NT2/D1 (cell line): ENCODE results near the gene MMP15.

ENCODE experiments used
- SUZ12 ChIP-seq: IDR thresholded peaks from 2 replicates; pipeline ENCODE4 v1.6.1; 2011; ENCODE audit not compliant: insufficient read length, insufficient read depth; ENCODE audit errors: extremely low read depth
- YY1 ChIP-seq: IDR thresholded peaks from 2 replicates; pipeline ENCODE4 v1.6.1; 2011; ENCODE audit not compliant: insufficient read length, insufficient read depth
- ZNF274 ChIP-seq: IDR thresholded peaks from 2 replicates; pipeline ENCODE4 v1.6.1; 2011; ENCODE audit warnings: mild to moderate bottlenecking, low read depth, low read length

GRCh38 chr16:58013201-58013956, 12.2 kb upstream of the MMP15 start:
- TF ChIP-seq YY1 (no peak), SUZ12 (no peak), ZNF274 (no peak)
